Measurements from ENCODE around the gene EYA3.
A peak's percentile ranks its signal among the peaks of the same experiment; 100 is the strongest.

Gene EYA3

DNA sequence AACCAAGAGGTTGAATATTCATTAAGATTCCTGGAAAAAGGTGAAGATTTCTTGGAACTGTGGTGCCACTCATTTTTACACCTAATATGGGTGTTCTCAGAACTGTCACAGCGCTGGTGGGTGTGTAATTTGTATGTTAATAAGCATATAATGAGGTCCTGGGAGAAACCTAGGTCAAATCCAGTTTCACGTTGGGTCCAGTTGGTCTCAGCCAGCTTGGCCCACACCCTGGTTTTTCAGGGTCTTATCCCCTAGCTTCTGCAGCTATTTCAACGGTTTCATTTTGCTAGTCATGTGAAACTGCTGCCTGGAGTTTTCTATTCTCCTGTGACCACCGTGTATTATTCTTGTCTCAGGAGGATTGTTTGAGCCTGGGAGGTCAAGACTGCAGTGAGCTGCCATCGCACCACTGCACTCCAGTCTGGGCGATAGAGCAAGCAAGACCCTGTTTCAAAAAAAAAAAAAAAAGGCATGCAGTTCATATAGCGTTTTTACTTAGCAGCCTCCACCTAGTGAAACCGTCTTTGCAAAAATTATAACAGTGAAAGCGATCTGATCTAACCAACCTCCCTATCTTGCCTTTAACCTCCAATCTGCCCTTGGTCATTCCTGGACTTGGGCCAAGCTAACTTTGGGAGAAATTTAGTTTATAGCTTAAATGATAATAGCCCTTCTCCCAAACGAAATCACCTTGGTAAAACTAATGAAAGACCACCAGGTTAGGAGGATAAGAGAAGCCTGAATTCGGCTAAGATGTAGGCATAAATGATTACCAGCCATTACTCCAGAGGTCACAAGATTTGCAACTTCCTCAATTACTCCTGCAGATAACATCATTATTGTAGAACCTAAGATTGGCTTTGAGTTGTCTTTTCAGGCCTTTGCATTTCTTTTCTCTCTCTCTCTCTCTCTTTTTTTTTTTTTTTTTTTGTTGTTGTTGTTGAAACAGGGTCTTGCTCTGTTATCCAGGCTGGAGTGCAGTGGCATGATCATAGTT, 44.1 kb upstream of the EYA3 start:
- TF ChIP-seq CTCF (IDR thresholded peaks at IDR 0.05; ENCODE audit: borderline replicate concordance, control extremely low read depth, extremely low read depth, insufficient read depth, missing control alignments) = no peak
- DNase-seq (ENCODE audit: low spot score) = no peak
- in situ Hi-C loops (cut with MboI; ENCODE audit: low sequenced_read_pairs, unreplicated experiment) = no loop called here

GRCh38 chr1:28130901-28131300, 42.5 kb upstream of the EYA3 start:
- DNase-seq (ENCODE audit: low spot score) = no peak
- in situ Hi-C loops (cut with MboI; ENCODE audit: low sequenced_read_pairs, unreplicated experiment) = no loop called here

DNA sequence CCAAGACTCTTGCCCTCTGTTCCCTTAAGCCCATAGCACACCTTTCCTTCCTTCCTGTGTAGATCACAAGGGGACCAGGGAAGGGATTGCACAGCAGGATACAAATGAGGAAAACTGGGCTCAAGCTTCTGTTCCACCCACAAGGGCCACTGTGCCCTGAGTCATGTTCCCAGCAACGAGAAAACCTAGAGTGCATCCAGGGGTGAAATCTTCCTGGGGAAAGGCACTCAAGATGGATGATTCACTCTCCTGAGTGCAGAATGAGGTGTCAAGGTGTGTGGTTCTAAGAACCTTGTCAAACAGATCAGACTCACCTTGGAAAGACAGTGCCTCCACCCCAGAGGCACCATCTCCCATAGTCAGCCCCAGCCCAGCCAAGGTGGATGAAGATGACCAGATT, 40.7 kb upstream of the EYA3 start:
- no peak for TF ChIP-seq CTCF (IDR thresholded peaks at IDR 0.05; ENCODE audit: borderline replicate concordance, control extremely low read depth, extremely low read depth, insufficient read depth, missing control alignments)
- in situ Hi-C loops (cut with MboI; ENCODE audit: low sequenced_read_pairs, unreplicated experiment) = no loop called here
- DNase-seq (ENCODE audit: low spot score) = no peak

More at GRCh38 chr1:28130901-28131300, 42.5 kb upstream of the EYA3 start:
- no peak for TF ChIP-seq CTCF (IDR thresholded peaks at IDR 0.05; ENCODE audit: borderline replicate concordance, control extremely low read depth, extremely low read depth, insufficient read depth, missing control alignments)

GRCh38 chr1:28127617-28128257, 39.3 kb upstream of the EYA3 start:
- TF ChIP-seq CTCF (IDR thresholded peaks at IDR 0.05; ENCODE audit: borderline replicate concordance, control extremely low read depth, extremely low read depth, insufficient read depth, missing control alignments) = no peak
- peak; percentile 55 for DNase-seq (ENCODE audit: low spot score)
- in situ Hi-C loops (cut with MboI; ENCODE audit: low sequenced_read_pairs, unreplicated experiment) = no loop called here

DNA sequence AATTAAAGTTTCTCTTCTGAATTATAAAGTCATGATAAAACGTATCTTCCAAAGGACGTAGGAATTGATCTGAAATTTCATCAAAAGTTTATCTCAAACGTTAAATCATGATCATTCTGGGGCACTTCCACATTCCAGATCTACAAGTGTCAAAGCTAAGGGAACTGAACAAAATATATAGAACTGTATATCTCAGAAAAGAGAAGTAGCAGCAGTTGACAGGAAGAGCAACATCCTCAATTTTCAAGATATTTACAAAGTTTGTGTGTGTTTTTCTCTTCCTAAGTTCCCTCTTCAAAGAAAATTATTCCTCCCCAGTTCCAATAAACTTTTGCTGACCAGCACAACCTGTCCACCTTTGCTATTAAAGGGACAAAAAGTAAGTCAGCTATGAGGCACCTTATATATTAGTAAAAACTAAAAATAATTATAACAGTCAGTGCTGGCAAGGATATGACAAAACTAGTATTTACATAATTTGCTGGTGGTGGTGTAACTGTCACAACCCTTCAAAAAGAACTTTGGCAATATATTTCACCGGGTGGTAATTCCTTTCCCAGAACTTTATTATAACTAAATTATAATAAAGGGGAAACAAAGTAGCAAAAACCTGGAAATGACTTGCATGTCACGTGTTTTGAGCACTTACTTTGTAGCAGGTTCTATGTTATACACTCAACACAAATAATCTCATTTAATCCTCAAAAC, 38.5 kb upstream of the EYA3 start:
- no peak for DNase-seq (ENCODE audit: low spot score)
- in situ Hi-C loops (cut with MboI; ENCODE audit: low sequenced_read_pairs, unreplicated experiment) = no loop called here
- TF ChIP-seq CTCF (IDR thresholded peaks at IDR 0.05; ENCODE audit: borderline replicate concordance, control extremely low read depth, extremely low read depth, insufficient read depth, missing control alignments) = no peak

- no peak for DNase-seq (ENCODE audit: low spot score)
- TF ChIP-seq CTCF (IDR thresholded peaks at IDR 0.05; ENCODE audit: borderline replicate concordance, control extremely low read depth, extremely low read depth, insufficient read depth, missing control alignments) = no peak
Observed at GRCh38 chr1:28126212-28126611, 37.8 kb upstream of the EYA3 start.

More at GRCh38 chr1:28126212-28126611, 37.8 kb upstream of the EYA3 start:
- in situ Hi-C loops (cut with MboI; ENCODE audit: low sequenced_read_pairs, unreplicated experiment) = no loop called here

Data from GM13976 (cell line).